Lung (tissue), 12 donors: Measurements from ENCODE around the gene PSMD7. TPM values are rescaled to one million over a fixed set of nuclear protein-coding genes. Genes with fewer than 3 reads are reported as not detected.
A peak's percentile ranks its signal among the peaks of the same experiment; 100 is the strongest.

Source experiments
- ATAC-seq: fragments of 200-7000 bp; cut with Tn5 transposase; one replicate; pipeline ENCODE4 v1.9.1; 2020; ENCODE audit warnings: moderate number of reproducible peaks; ENCODE audit not compliant: insufficient read depth, low FRiP score
- DNase-seq, 3 donors: peaks; one replicate each; pipeline ENCODE4 v3.0.0-alpha.2; 2013 to 2017
- H3K27ac ChIP-seq, 2 donors: one replicate each; pipeline ENCODE4 v1.5.1; 2013; ENCODE audit warnings: mild to moderate bottlenecking in 2 of 2, moderate library complexity in 2 of 2, control low read depth in 1 of 2, inconsistent platforms in 1 of 2, low read depth in 1 of 2, low read length in 1 of 2
- H3K27me3 ChIP-seq, 3 donors: one replicate each; pipeline ENCODE4 v1.5.1; 2013; ENCODE audit warnings: low read length in 2 of 3; ENCODE audit not compliant: control insufficient read depth in 3 of 3, insufficient read depth in 3 of 3
- H3K36me3 ChIP-seq, 4 donors: one replicate each; pipeline ENCODE4 v1.5.1; 2013; ENCODE audit warnings: low read length in 4 of 4, mild to moderate bottlenecking in 1 of 4, moderate library complexity in 1 of 4; ENCODE audit not compliant: control insufficient read depth in 4 of 4, insufficient read depth in 4 of 4
- H3K4me1 ChIP-seq, 5 donors: one replicate each; pipeline ENCODE4 v1.5.1; 2013; ENCODE audit warnings: low read length in 5 of 5, mild to moderate bottlenecking in 2 of 5, moderate library complexity in 1 of 5; ENCODE audit not compliant: control insufficient read depth in 5 of 5, insufficient read depth in 5 of 5
- H3K4me3 ChIP-seq: one replicate; pipeline ENCODE4 v1.5.1; 2013; ENCODE audit warnings: mild to moderate bottlenecking, control low read depth, moderate library complexity
- H3K9ac ChIP-seq, 2 donors: one replicate each; pipeline ENCODE4 v1.5.1; 2013; ENCODE audit warnings: low read length in 2 of 2, control low read depth in 1 of 2; ENCODE audit not compliant: insufficient read depth in 1 of 2
- H3K9me3 ChIP-seq, 4 donors: one replicate each; pipeline ENCODE4 v1.5.1; 2013; ENCODE audit warnings: low read length in 3 of 4, mild to moderate bottlenecking in 1 of 4, moderate library complexity in 1 of 4; ENCODE audit not compliant: control insufficient read depth in 4 of 4, insufficient read depth in 3 of 4
- WGBS, 2 donors: extraction: QIAGEN DNeasy Blood & Tissue Kit; methylation state at CpG; one replicate each; pipeline ENCODE4 v1.1.7; 2013; 5-methylcytosine and 5-hydroxymethylcytosine counted together
- polyA plus RNA-seq, 2 donors: library from polyadenylated mRNA; stranded (reverse); fragments of 200-250 nt; gene quantifications; one replicate each; pipeline ENCODE4 v1.2.1, GENCODE V29; 2013
- total RNA-seq, 2 donors: library from RNA; depleted of rRNA in 1 of 2; stranded (reverse); fragments of >200 nt in 1 of 2; gene quantifications; one replicate each; pipeline ENCODE4 v1.2.1, GENCODE V29; 2014 to 2021
- TF ChIP-seq, protein P1 (sequence below): IDR thresholded peaks from 2 replicates; pipeline ENCODE4 v1.5.1; 2012; ENCODE audit warnings: mild to moderate bottlenecking; ENCODE audit errors: control extremely low read depth, extremely low read depth
- donor health status: control.
- donor health status: control.
- donor health status: Bipolar disorder and iron deficiency.
- donor health status: healthy.
- donor health status: DM: yes; HTN: yes; CAD: no.

PSMD7 gene
- total and polyA plus RNA-seq, 4 donors: 30.7 to 118 (median 58.7) TPM

DNA sequence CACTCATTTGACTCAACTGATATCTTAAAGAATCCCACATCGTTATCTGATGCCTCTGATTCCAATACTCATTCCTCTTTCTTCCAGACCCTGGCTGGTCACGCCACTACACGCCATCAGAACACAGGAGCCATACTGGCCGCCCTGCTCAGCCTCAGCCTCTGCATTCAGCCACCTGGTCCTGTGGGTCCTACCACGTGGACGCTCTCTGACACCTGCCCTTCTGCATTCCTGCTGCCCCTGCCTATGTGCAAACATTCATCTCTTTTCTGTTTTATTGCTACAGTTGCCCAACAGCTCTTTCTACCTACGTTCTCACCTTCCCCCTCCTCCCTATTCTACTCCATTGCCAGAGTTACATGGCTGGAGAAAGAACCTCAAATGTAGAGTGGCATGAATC lies 18.4 kb downstream of the PSMD7 start:
- WGBS, 2 donors: 88 to 91% methylated on average over 7 of the region's 7 CpGs
- no peak overlapping the region for H3K4me3 ChIP-seq
- no peak for ATAC-seq
- no peak overlapping the region for H3K27ac ChIP-seq
- H3K36me3 ChIP-seq: peaks cover 0 to 5% (median 0%) of the 10 kb centered on the region in 4 donors
- no peak for DNase-seq
- no peaks in the 10 kb centered on the region for H3K4me1 ChIP-seq
- TF ChIP-seq, protein P1, sequence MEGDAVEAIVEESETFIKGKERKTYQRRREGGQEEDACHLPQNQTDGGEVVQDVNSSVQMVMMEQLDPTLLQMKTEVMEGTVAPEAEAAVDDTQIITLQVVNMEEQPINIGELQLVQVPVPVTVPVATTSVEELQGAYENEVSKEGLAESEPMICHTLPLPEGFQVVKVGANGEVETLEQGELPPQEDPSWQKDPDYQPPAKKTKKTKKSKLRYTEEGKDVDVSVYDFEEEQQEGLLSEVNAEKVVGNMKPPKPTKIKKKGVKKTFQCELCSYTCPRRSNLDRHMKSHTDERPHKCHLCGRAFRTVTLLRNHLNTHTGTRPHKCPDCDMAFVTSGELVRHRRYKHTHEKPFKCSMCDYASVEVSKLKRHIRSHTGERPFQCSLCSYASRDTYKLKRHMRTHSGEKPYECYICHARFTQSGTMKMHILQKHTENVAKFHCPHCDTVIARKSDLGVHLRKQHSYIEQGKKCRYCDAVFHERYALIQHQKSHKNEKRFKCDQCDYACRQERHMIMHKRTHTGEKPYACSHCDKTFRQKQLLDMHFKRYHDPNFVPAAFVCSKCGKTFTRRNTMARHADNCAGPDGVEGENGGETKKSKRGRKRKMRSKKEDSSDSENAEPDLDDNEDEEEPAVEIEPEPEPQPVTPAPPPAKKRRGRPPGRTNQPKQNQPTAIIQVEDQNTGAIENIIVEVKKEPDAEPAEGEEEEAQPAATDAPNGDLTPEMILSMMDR: no peak
- H3K27me3 ChIP-seq: no peaks in the 10 kb centered on the region
- no peaks in the 10 kb centered on the region for H3K9me3 ChIP-seq
- H3K9ac ChIP-seq: no peak overlapping the region

DNA sequence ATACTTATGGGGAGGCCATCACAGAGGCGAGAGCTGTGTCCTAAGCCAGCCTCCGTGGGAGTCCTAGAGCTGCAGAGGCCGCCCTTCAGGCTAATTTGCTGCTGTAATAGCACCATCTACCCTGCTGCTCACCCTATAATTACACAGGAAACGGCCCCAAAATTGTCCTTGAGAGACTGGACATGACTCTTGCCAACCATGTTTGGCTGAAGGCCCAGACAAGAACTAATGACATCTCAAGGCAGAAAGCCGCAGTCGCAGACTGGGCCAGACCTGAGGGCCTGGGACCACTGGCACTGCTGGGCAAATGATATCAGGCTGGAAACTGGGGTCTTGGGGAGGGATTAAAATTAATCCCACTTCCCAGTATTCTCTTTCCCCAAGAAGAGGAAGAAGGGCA lies 24.1 kb downstream of the PSMD7 start:
- peaks cover 0 to 16% (median 6%) of the 10 kb centered on the region in 5 donors for H3K4me1 ChIP-seq
- peak; percentile 48 to 75 (median 63) for DNase-seq
- no peak for ATAC-seq
- H3K9ac ChIP-seq: no peak overlapping the region
- H3K27ac ChIP-seq: no peak overlapping the region
- H3K9me3 ChIP-seq: no peaks in the 10 kb centered on the region
- no peak overlapping the region for H3K4me3 ChIP-seq
- WGBS, 2 donors: 75 to 91% methylated on average over 6 of the region's 6 CpGs
- H3K27me3 ChIP-seq: no peaks in the 10 kb centered on the region
- TF ChIP-seq, protein P1: no peak
- peaks cover 0 to 8% (median 2%) of the 10 kb centered on the region in 4 donors for H3K36me3 ChIP-seq

DNA sequence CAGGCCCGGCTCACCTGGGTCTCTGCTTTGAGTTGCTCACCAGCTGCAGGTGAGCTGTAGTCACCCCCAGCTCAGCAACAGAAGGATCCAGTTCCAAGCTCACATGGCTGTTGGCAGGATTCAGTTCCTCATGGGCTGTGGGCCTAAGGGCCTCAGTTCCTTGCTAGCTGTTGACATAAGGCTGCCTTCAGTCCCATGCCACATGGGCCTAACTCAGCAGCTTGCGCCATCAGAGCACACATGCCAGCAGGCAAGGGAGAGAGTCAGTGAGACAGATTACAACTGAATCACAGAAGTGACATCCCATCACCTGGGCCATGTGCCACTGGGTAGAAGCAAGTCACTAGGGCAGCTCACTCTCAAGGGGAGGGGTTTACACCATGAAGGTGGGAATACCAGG lies 24.7 kb downstream of the PSMD7 start:
- no peak for DNase-seq
- no peak overlapping the region for H3K4me3 ChIP-seq

More for the DNA sequence above, 24.7 kb downstream of the PSMD7 start:
- no peak for ATAC-seq
- Histone ChIP-seq H3K9ac (no peak overlapping the region), H3K4me1 (peaks cover 0 to 16% (median 6%) of the 10 kb centered on the region in 5 donors), H3K9me3 (no peaks in the 10 kb centered on the region), H3K27me3 (no peaks in the 10 kb centered on the region), H3K36me3 (peaks cover 2 to 12% (median 4%) of the 10 kb centered on the region in 4 donors), H3K27ac (peak overlapping the region in 1 of 2 donors; percentile 42)
- 89 to 93% methylated on average over 2 of the region's 2 CpGs for WGBS, 2 donors
- TF ChIP-seq, protein P1: no peak
